ENCODE data around the gene PSAP. TPM values are rescaled to one million over a fixed set of nuclear protein-coding genes. Genes with fewer than 3 reads are reported as not detected.

The PSAP gene
- total RNA-seq, 1 experiment from 2014 or later: 397 TPM

DNA sequence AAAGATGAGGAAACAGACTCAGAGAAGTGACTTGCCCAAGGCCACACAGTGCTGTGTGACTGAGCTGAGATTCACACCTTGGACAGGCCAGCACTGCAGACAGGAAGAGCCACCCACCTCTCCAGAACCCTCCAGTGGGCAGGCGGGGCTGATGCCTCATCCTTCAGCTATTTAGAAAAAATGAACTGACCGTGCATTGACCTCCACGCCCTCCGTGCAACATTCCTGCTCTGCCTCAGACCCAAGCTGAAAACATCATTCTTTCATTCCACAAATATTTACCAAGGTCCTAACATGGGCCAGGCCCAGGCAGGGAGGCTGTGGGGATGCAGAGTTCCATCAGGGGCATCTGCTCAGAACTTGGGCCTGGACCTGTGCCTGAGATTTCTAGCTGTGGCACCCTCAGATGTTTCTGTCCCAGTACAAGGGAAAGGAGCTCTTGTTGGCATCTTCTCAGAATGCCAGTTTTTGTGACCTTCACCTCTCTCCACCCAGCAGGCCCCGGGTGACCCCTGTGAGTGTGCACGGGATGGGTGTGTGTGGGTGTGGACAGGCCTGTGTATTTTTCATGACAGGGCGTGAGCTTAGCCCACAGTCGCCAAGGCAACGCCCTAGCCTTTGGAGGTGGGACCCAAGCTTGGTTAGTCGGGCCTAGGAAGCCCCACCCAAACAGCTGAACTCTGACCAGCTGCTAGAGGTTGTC is 84.2 kb downstream of the PSAP start:
- ChIA-PET CTCF (interaction anchor here (1.4 to 2.1 kb wide), 2 partner anchors 20 to 58 kb away, joined by 3 to 5 read pairs; no protein-coding TSS in a partner anchor), POLR2A (no interaction called here)
- Mint-ChIP-seq H3K27ac (no peak overlapping the region), H3K36me3 (no peaks in the 10 kb centered on the region), H3K27me3 (ENCODE audit: low read depth) (peaks cover 4% of the 10 kb centered on the region; the same call in 1 of the 2 replicates), H3K4me3 (no peak overlapping the region), H3K4me1 (peaks cover 4% of the 10 kb centered on the region), H3K9me3 (no peaks in the 10 kb centered on the region)
- DNase-seq (ENCODE audit: low spot score): no peak
- TF ChIP-seq HMGA2 (CRISPR knock-in tag; IDR thresholded peaks at IDR 0.05): no peak
- TF ChIP-seq, protein P1, sequence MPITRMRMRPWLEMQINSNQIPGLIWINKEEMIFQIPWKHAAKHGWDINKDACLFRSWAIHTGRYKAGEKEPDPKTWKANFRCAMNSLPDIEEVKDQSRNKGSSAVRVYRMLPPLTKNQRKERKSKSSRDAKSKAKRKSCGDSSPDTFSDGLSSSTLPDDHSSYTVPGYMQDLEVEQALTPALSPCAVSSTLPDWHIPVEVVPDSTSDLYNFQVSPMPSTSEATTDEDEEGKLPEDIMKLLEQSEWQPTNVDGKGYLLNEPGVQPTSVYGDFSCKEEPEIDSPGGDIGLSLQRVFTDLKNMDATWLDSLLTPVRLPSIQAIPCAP (CRISPR knock-in tag; IDR thresholded peaks at IDR 0.05): no peak
- TF ChIP-seq PRRX2 (CRISPR knock-in tag; IDR thresholded peaks at IDR 0.05): no peak
- TF ChIP-seq E2F5 (CRISPR knock-in tag; IDR thresholded peaks at IDR 0.05): no peak
- TF ChIP-seq, protein P2, sequence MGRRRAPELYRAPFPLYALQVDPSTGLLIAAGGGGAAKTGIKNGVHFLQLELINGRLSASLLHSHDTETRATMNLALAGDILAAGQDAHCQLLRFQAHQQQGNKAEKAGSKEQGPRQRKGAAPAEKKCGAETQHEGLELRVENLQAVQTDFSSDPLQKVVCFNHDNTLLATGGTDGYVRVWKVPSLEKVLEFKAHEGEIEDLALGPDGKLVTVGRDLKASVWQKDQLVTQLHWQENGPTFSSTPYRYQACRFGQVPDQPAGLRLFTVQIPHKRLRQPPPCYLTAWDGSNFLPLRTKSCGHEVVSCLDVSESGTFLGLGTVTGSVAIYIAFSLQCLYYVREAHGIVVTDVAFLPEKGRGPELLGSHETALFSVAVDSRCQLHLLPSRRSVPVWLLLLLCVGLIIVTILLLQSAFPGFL (CRISPR knock-in tag; IDR thresholded peaks at IDR 0.05; ENCODE audit: borderline replicate concordance): no peak
- TF ChIP-seq GTF2I (CRISPR knock-in tag; conservative IDR thresholded peaks at IDR 0.05): no peak
- TF ChIP-seq SMAD4 (CRISPR knock-in tag; IDR thresholded peaks at IDR 0.05): no peak
- no peak for TF ChIP-seq MLX (CRISPR knock-in tag; IDR thresholded peaks at IDR 0.05)
- no peak for TF ChIP-seq JAZF1 (CRISPR knock-in tag; IDR thresholded peaks at IDR 0.05)
- TF ChIP-seq ZNF532 (CRISPR knock-in tag; IDR thresholded peaks at IDR 0.05; ENCODE audit: borderline replicate concordance): no peak
- TF ChIP-seq ZNF232 (CRISPR knock-in tag; IDR thresholded peaks at IDR 0.05): no peak
- ATAC-seq: no peak

Small RNA genes within 50 kb of the gene (microRNA-seq; reads per million reads assigned to microRNA genes)
- gene MIR7152 (ENCODE audit: borderline number of aligned reads): not detected

Other genes with a start within 250 kb of the PSAP start
- 0.48 to 0.99 TPM (median 0.85 TPM) in 3 replicates for gene C10orf105, start 131.5 kb downstream of the PSAP start, total RNA-seq (2021)
- 0.74 to 1.3 TPM (median 0.78 TPM) in 3 replicates for gene VSIR, start 77.7 kb downstream of the PSAP start, total RNA-seq (2021)
- 5.6 to 7.0 TPM (median 5.9 TPM) in 3 replicates for gene CHST3, start 113.1 kb upstream of the PSAP start, total RNA-seq (2021)
- gene SPOCK2, start 237.3 kb upstream of the PSAP start, total RNA-seq (2021): 4.0 to 4.7 TPM (median 4.1 TPM) in 3 replicates